HL-60/S4 treated with phorbol 12-myristate 13-acetate at 8.2 ng/mL for 4 days and 3 days (cell line): ENCODE data around the gene ZDHHC12.

Experiments
- in situ Hi-C: fragments of 300-500 bp; cut with MboI; formaldehyde crosslinking; loops from 2 replicates; pipeline ENCODE4 v1.15.0; 2022; ENCODE audit warnings: low sequenced_read_pairs

The ZDHHC12 gene

DNA sequence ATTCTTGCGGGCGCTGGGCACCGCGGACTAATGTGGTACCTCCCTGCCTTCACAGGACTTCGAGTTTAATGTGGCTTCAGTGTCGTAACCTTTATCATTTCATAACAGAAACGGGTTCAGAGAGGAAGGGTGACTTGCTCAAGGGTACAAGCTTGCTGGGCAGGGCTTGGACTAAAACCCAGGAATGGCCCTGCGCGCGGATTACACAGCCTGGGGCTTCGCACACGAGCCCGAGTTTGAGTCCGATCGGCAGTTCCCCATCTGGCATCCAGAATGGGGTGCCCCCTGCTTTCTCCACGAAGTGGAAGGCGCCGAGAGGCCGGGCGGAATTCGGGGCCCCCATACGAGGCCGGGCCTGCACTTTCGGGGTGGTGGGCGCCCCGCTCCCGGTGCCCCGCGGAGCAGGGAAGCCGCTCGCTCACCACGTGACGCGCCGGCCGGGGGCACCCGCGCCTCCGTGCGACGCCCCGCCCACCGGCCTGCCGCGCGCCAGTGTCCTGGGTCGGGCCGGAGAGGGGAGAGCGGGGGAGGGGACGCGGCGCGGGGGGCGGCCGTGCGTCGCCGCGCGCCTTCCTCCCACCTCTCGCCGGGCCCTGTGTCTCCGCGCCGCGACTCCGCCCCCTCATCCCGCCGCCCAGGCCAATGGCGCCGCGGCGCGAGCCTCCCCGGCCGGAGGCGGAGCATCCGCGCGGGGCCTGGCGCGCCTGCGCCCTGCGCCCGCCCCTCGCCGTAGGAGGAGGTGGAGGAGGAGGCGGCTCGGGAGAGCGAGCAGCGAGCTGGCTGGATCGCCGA lies 35.2 kb downstream of the ZDHHC12 start, which contains the start of gene SET:
Gene SET, plus strand, starts transcription at position 722 of the 792 bp plus-strand sequence. CDS start 361 bp downstream, outside the sequence.
- in situ Hi-C loops: no loop called here

DNA sequence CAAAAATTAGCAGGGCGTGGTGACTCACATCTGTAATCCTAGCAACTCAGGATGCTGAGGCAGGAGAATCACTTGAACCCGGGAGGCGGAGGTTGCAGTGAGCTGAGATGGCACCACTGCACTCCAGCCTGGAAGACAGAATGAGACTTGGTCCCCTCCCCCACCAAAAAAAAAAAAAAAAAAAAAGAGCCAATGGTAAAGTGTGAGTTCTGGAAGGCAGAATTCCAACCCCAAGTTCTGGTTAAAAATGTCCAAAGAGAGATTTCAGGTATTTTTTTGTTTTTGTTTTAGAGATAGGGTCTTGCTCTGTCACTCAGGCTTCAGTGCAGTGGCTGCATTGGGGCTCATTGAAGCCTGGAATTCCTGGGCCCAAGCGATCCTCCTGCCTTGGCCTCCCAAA lies 36.5 kb downstream of the ZDHHC12 start:
- in situ Hi-C loops: no loop called here

- in situ Hi-C loops: no loop called here
Measured at GRCh38 chr9:128685636-128686489, 38.1 kb downstream of the ZDHHC12 start.

GRCh38 chr9:128684325-128685199 lies 39.4 kb downstream of the ZDHHC12 start:
- in situ Hi-C loops: no loop called here

DNA sequence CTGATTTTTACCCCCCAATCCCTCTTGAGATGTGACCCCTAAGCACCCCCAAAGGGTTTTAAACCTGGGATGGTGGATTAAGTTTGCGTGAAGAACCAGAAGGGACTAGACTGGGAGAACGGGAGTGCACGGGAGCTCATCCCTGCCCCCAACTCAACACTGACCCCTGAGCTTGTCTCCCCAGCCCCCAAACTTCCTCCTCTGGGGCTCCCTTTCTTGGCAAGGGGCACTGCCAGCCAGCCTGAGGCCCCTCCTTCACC lies 39.9 kb downstream of the ZDHHC12 start:
- in situ Hi-C loops: no loop called here

GRCh38 chr9:128683340-128684064 lies 40.4 kb downstream of the ZDHHC12 start:
- in situ Hi-C loops: no loop called here

DNA sequence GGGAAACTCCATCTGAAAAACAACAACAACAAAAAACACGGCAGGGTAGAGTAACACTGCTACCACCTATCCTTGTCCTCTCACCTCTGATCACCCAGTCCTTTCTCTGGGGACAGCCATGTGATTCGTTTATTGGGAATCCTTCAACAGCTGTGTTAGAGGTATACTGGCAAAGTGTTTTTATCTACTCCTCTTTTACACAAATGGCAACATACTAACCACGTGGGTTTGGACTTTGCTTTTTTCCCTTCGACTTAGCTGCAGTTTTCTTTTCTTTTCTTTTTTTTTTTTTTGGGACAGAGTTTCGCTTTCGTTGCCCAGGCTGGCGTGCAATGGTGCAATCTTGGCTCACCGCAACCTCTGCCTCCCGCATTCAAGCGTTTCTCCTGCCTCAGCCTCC lies 46.1 kb downstream of the ZDHHC12 start:
- in situ Hi-C loops: no loop called here

- in situ Hi-C loops: no loop called here
Measured at GRCh38 chr9:128675382-128675781, 48.5 kb downstream of the ZDHHC12 start.
